Measurements from ENCODE around the gene NUDT16L1.

The NUDT16L1 gene

GRCh38 chr16:4655801-4656200 lies 37.6 kb upstream of the NUDT16L1 start:
- H4K5ac ChIP-seq (ENCODE audit: low read length) = no peak overlapping the region
- no peak overlapping the region for H2BK5ac ChIP-seq (ENCODE audit: low read length)
- DNase-seq = no peak
- H3K79me1 ChIP-seq (ENCODE audit: low read length) = no peaks in the 10 kb centered on the region
- H2BK120ac ChIP-seq (ENCODE audit: low read depth, low read length) = no peak overlapping the region
- no peak overlapping the region for H3K4ac ChIP-seq (ENCODE audit: low read depth, low read length)
- no peaks in the 10 kb centered on the region for H3K36me3 ChIP-seq (ENCODE audit: control insufficient read depth, insufficient read depth, low read length)
- H3K4me3 ChIP-seq (ENCODE audit: low read length) = no peak overlapping the region
- no peaks in the 10 kb centered on the region for H3K27me3 ChIP-seq (ENCODE audit: insufficient read depth, low read length, poor library complexity)
- no peaks in the 10 kb centered on the region for H3K4me1 ChIP-seq (ENCODE audit: control insufficient read depth, low read depth, low read length)
- H3K56ac ChIP-seq (ENCODE audit: low read length) = no peak overlapping the region
- no peak overlapping the region for H4K8ac ChIP-seq (ENCODE audit: low read depth, low read length)
- no peak overlapping the region for H3K23ac ChIP-seq (ENCODE audit: low read length)
- no peak overlapping the region for H3K27ac ChIP-seq (ENCODE audit: low read depth, low read length)
- WGBS (ENCODE audit: extremely low coverage, insufficient coverage, low lambda C conversion rate) = no CpG with 5 or more reads among the region's 6 CpGs
- no peak overlapping the region for H3K9ac ChIP-seq (ENCODE audit: low read length)
- H3K79me2 ChIP-seq (ENCODE audit: control insufficient read depth, insufficient read depth, low read length) = no peaks in the 10 kb centered on the region
- H3K4me2 ChIP-seq (ENCODE audit: low read length) = no peak overlapping the region
- no peak overlapping the region for H3K18ac ChIP-seq (ENCODE audit: low read length)
- no peak overlapping the region for H2AK5ac ChIP-seq (ENCODE audit: low read length)
- H2BK15ac ChIP-seq (replicated peaks; ENCODE audit: low read depth) = no peak overlapping the region

DNA sequence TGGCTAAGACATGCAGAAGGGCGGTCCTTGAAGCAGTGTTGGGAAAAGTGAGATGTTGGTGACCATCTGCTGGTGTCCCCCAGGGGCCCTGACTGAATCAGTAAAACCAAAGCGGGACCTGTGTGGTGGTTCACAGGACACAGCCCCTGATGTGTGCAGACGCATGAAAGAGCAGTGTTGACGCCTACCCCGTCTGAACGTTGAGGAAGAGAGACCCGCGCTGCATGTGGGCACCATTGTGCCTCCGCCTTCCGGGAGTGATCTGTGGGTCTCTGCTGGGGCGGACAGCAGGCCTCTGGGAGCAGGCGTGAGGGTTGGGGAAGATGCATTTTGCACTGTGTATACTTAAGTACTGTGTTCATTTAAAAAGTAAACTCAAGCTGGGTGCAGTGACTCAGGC lies 37.1 kb upstream of the NUDT16L1 start:
- no peak overlapping the region for H2BK120ac ChIP-seq (ENCODE audit: low read depth, low read length)
- H3K4me2 ChIP-seq (ENCODE audit: low read length) = no peak overlapping the region
- no peak overlapping the region for H4K8ac ChIP-seq (ENCODE audit: low read depth, low read length)
- H3K27ac ChIP-seq (ENCODE audit: low read depth, low read length) = no peak overlapping the region
- no peak overlapping the region for H2BK5ac ChIP-seq (ENCODE audit: low read length)
- no peak overlapping the region for H4K5ac ChIP-seq (ENCODE audit: low read length)
- no CpG with 5 or more reads among the region's 12 CpGs for WGBS (ENCODE audit: extremely low coverage, insufficient coverage, low lambda C conversion rate)
- no peaks in the 10 kb centered on the region for H3K79me1 ChIP-seq (ENCODE audit: low read length)
- H3K4me1 ChIP-seq (ENCODE audit: control insufficient read depth, low read depth, low read length) = no peaks in the 10 kb centered on the region
- H3K9ac ChIP-seq (ENCODE audit: low read length) = no peak overlapping the region
- no peak overlapping the region for H3K18ac ChIP-seq (ENCODE audit: low read length)
- no peaks in the 10 kb centered on the region for H3K27me3 ChIP-seq (ENCODE audit: insufficient read depth, low read length, poor library complexity)
- no peak overlapping the region for H3K4me3 ChIP-seq (ENCODE audit: low read length)
- no peak for DNase-seq
- H3K79me2 ChIP-seq (ENCODE audit: control insufficient read depth, insufficient read depth, low read length) = no peaks in the 10 kb centered on the region
- H2AK5ac ChIP-seq (ENCODE audit: low read length) = no peak overlapping the region
- no peak overlapping the region for H3K4ac ChIP-seq (ENCODE audit: low read depth, low read length)
- no peaks in the 10 kb centered on the region for H3K36me3 ChIP-seq (ENCODE audit: control insufficient read depth, insufficient read depth, low read length)
- H3K56ac ChIP-seq (ENCODE audit: low read length) = no peak overlapping the region
- no peak overlapping the region for H3K23ac ChIP-seq (ENCODE audit: low read length)
- H2BK15ac ChIP-seq (replicated peaks; ENCODE audit: low read depth) = no peak overlapping the region

GRCh38 chr16:4656695-4657686 lies 36.4 kb upstream of the NUDT16L1 start:
- peak; percentile 19 for DNase-seq
- Histone ChIP-seq H3K79me1 (ENCODE audit: low read length) (peaks cover 3% of the 10 kb centered on the region), H2BK120ac (ENCODE audit: low read depth, low read length) (no peak overlapping the region), H3K4ac (ENCODE audit: low read depth, low read length) (no peak overlapping the region), H3K79me2 (ENCODE audit: control insufficient read depth, insufficient read depth, low read length) (no peaks in the 10 kb centered on the region), H4K8ac (ENCODE audit: low read depth, low read length) (no peak overlapping the region), H3K4me2 (ENCODE audit: low read length) (no peak overlapping the region), H3K56ac (ENCODE audit: low read length) (no peak overlapping the region), H3K23ac (ENCODE audit: low read length) (no peak overlapping the region), H3K36me3 (ENCODE audit: control insufficient read depth, insufficient read depth, low read length) (no peaks in the 10 kb centered on the region), H3K18ac (ENCODE audit: low read length) (no peak overlapping the region), H3K4me3 (ENCODE audit: low read length) (no peak overlapping the region), H2BK15ac (replicated peaks; ENCODE audit: low read depth) (no peak overlapping the region), H4K5ac (ENCODE audit: low read length) (no peak overlapping the region), H3K4me1 (ENCODE audit: control insufficient read depth, low read depth, low read length) (no peaks in the 10 kb centered on the region), H2AK5ac (ENCODE audit: low read length) (no peak overlapping the region), H3K27ac (ENCODE audit: low read depth, low read length) (no peak overlapping the region), H3K9ac (ENCODE audit: low read length) (no peak overlapping the region), H3K27me3 (ENCODE audit: insufficient read depth, low read length, poor library complexity) (no peaks in the 10 kb centered on the region), H2BK5ac (ENCODE audit: low read length) (no peak overlapping the region)
- no CpG with 5 or more reads among the region's 25 CpGs for WGBS (ENCODE audit: extremely low coverage, insufficient coverage, low lambda C conversion rate)

DNA sequence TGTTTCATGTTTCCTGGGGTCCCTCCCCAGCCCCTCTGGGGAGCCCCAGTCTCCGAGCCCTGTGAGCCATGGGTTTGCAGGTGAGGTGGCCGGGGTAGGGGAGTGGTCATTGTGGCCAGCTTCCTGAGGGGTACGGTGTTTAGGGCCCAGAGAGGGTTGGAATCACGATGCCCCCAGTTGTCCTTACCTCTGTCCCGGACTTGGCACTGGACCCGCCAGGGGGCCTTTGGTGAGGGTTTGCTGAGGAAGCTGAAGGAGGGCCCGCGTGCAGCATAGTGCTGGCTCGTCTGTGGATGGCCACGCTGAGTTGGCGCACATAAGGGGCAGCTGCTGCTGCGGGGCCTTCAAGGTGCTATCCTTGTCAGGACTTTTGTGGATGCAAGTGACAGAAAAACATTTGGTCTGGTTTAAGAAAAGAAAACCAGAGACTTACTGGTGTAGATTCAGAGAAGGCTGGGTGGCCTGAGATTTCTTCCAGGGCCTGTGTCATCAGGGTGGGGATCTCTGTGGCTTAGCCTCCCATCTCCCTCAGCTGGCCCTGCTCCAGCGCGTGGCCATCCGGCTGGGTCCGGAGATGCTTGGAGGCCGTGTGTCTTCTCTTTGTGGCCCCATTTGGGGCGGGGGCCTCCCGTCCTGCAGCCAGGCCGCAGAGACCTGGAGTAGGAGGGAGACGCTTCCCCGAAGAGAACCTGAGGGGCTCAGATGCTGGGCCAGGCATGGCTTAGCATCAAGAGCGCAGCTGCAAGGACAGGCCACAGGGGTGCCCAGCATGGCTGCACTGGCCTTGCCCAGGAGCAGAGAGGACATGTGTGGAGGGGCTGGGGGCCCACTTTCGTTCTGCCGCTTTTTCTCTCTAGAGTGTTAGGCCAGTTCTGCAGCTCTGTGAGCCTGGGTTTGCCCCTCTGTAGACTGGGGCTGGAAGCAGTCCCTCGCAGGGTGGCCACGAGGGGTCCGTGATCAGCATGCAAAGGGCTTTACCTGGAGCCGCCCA lies 33.7 kb upstream of the NUDT16L1 start:
- H3K23ac ChIP-seq (ENCODE audit: low read length) = no peak overlapping the region
- H2BK15ac ChIP-seq (replicated peaks; ENCODE audit: low read depth) = no peak overlapping the region
- H3K27ac ChIP-seq (ENCODE audit: low read depth, low read length) = no peak overlapping the region
- H2AK5ac ChIP-seq (ENCODE audit: low read length) = no peak overlapping the region
- no peak overlapping the region for H2BK5ac ChIP-seq (ENCODE audit: low read length)
- H3K79me1 ChIP-seq (ENCODE audit: low read length) = peaks cover 3% of the 10 kb centered on the region
- H3K9ac ChIP-seq (ENCODE audit: low read length) = no peak overlapping the region
- no peaks in the 10 kb centered on the region for H3K4me1 ChIP-seq (ENCODE audit: control insufficient read depth, low read depth, low read length)
- H3K56ac ChIP-seq (ENCODE audit: low read length) = no peak overlapping the region
- no peak overlapping the region for H3K4me3 ChIP-seq (ENCODE audit: low read length)
- no peak overlapping the region for H3K4ac ChIP-seq (ENCODE audit: low read depth, low read length)
- H2BK120ac ChIP-seq (ENCODE audit: low read depth, low read length) = no peak overlapping the region
- DNase-seq = no peak
- H3K27me3 ChIP-seq (ENCODE audit: insufficient read depth, low read length, poor library complexity) = no peaks in the 10 kb centered on the region
- H4K5ac ChIP-seq (ENCODE audit: low read length) = no peak overlapping the region
- H3K79me2 ChIP-seq (ENCODE audit: control insufficient read depth, insufficient read depth, low read length) = no peaks in the 10 kb centered on the region
- no peak overlapping the region for H3K18ac ChIP-seq (ENCODE audit: low read length)
- no peak overlapping the region for H4K8ac ChIP-seq (ENCODE audit: low read depth, low read length)
- peaks cover under 1% of the 10 kb centered on the region for H3K36me3 ChIP-seq (ENCODE audit: control insufficient read depth, insufficient read depth, low read length)
- no CpG with 5 or more reads among the region's 29 CpGs for WGBS (ENCODE audit: extremely low coverage, insufficient coverage, low lambda C conversion rate)
- no peak overlapping the region for H3K4me2 ChIP-seq (ENCODE audit: low read length)

- H3K4me1 ChIP-seq (ENCODE audit: control insufficient read depth, low read depth, low read length) = no peaks in the 10 kb centered on the region
- DNase-seq = no peak
- no CpG with 5 or more reads among the region's 18 CpGs for WGBS (ENCODE audit: extremely low coverage, insufficient coverage, low lambda C conversion rate)
- no peaks in the 10 kb centered on the region for H3K79me2 ChIP-seq (ENCODE audit: control insufficient read depth, insufficient read depth, low read length)
- H3K23ac ChIP-seq (ENCODE audit: low read length) = no peak overlapping the region
- peaks cover 2% of the 10 kb centered on the region for H3K36me3 ChIP-seq (ENCODE audit: control insufficient read depth, insufficient read depth, low read length)
- H3K4me2 ChIP-seq (ENCODE audit: low read length) = no peak overlapping the region
- H2BK5ac ChIP-seq (ENCODE audit: low read length) = no peak overlapping the region
- peaks cover 3% of the 10 kb centered on the region for H3K79me1 ChIP-seq (ENCODE audit: low read length)
- no peaks in the 10 kb centered on the region for H3K27me3 ChIP-seq (ENCODE audit: insufficient read depth, low read length, poor library complexity)
- H3K4me3 ChIP-seq (ENCODE audit: low read length) = no peak overlapping the region
- no peak overlapping the region for H2BK15ac ChIP-seq (replicated peaks; ENCODE audit: low read depth)
- H3K27ac ChIP-seq (ENCODE audit: low read depth, low read length) = no peak overlapping the region
- H4K5ac ChIP-seq (ENCODE audit: low read length) = no peak overlapping the region
- no peak overlapping the region for H3K56ac ChIP-seq (ENCODE audit: low read length)
- H3K18ac ChIP-seq (ENCODE audit: low read length) = no peak overlapping the region
- H3K9ac ChIP-seq (ENCODE audit: low read length) = no peak overlapping the region
- H2BK120ac ChIP-seq (ENCODE audit: low read depth, low read length) = no peak overlapping the region
- H4K8ac ChIP-seq (ENCODE audit: low read depth, low read length) = no peak overlapping the region
- H2AK5ac ChIP-seq (ENCODE audit: low read length) = no peak overlapping the region
- H3K4ac ChIP-seq (ENCODE audit: low read depth, low read length) = no peak overlapping the region
Observed at GRCh38 chr16:4660454-4661007, 32.8 kb upstream of the NUDT16L1 start.

All from mesendoderm (in vitro differentiated cells).